ENCODE results near the gene PPP2R2D. TPM values are rescaled to one million over a fixed set of nuclear protein-coding genes. Genes with fewer than 3 reads are reported as not detected.

The PPP2R2D gene
- total RNA-seq, 2 experiments from 2014 or later = 32.6 to 32.9 TPM

DNA sequence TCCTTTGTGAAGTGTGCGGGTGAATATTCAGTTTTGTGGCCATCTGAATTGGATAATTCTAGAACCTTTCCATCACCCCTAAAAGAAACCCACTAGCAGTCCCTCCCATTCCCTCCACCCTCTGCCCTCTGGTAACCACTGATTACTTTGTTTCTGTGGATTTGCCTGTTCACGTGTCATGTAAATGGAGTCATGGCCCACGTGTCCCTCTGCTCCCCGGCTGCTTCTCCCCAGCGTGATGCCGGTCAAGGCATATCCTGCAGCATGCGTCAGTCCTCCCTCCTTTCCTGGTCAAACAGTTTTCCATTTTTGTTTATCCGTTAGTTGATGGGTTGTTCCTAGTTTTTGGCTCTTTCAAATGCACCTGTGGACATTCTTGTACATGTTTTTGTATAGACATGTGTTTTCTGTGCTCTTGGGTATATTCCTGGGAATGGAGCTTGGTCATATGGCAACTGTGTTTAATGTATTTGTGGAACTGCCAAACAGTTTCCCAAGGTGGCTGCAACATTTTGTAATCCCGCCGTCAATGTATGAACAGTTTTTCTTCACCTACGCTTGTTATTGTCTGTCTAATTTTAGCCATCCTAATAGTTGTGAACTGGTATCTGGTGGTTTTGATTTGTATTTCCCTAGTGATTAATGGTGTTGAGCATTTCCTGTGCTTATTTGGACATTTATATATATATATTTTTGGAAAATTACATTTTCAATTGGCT, 22.4 kb downstream of the PPP2R2D start:
- H3K4me1 Mint-ChIP-seq (ENCODE audit: low read depth) = peaks cover 84% of the 10 kb centered on the region
- H3K27ac ChIP-seq (ENCODE audit: low read depth in 1 of 2, low read length in 2 of 2) = no peak overlapping the region
- TF ChIP-seq, protein P1, sequence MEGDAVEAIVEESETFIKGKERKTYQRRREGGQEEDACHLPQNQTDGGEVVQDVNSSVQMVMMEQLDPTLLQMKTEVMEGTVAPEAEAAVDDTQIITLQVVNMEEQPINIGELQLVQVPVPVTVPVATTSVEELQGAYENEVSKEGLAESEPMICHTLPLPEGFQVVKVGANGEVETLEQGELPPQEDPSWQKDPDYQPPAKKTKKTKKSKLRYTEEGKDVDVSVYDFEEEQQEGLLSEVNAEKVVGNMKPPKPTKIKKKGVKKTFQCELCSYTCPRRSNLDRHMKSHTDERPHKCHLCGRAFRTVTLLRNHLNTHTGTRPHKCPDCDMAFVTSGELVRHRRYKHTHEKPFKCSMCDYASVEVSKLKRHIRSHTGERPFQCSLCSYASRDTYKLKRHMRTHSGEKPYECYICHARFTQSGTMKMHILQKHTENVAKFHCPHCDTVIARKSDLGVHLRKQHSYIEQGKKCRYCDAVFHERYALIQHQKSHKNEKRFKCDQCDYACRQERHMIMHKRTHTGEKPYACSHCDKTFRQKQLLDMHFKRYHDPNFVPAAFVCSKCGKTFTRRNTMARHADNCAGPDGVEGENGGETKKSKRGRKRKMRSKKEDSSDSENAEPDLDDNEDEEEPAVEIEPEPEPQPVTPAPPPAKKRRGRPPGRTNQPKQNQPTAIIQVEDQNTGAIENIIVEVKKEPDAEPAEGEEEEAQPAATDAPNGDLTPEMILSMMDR (IDR thresholded peaks at IDR 0.05) = no peak
- peaks cover 41% of the 10 kb centered on the region for H3K4me1 ChIP-seq (ENCODE audit: insufficient read depth, low read length)
- H3K9me3 Mint-ChIP-seq = peaks cover 6% of the 10 kb centered on the region
- no peak overlapping the region for H3K27ac Mint-ChIP-seq
- H3K36me3 ChIP-seq (ENCODE audit: insufficient read depth, low read length) = no peaks in the 10 kb centered on the region
- H3K4me3 Mint-ChIP-seq = no peak overlapping the region
- ATAC-seq (ENCODE audit: poor library complexity) (no peak), DNase-seq (no peak)
- H3K9me3 ChIP-seq (ENCODE audit: control insufficient read depth in 1 of 2, insufficient read depth in 1 of 2, low read length in 2 of 2) = peaks cover 13 to 14% of the 10 kb centered on the region in 2 experiments
- intact Hi-C loops (cut with DNase I, micrococcal nuclease) = no loop called here
- peaks cover 36% of the 10 kb centered on the region for H3K36me3 Mint-ChIP-seq (ENCODE audit: low read depth)
- H3K27me3 ChIP-seq (ENCODE audit: control insufficient read depth in 1 of 2, insufficient read depth in 2 of 2, low read length in 2 of 2) = no peaks in the 10 kb centered on the region
- H3K4me3 ChIP-seq (ENCODE audit: low read length) = no peak overlapping the region
- ChIA-PET CTCF (no interaction called here), POLR2A (interaction anchor here (1.1 kb wide), 1 partner anchor 31 kb away, joined by 3 read pairs; no protein-coding TSS in a partner anchor)
- H3K27me3 Mint-ChIP-seq = no peaks in the 10 kb centered on the region

DNA sequence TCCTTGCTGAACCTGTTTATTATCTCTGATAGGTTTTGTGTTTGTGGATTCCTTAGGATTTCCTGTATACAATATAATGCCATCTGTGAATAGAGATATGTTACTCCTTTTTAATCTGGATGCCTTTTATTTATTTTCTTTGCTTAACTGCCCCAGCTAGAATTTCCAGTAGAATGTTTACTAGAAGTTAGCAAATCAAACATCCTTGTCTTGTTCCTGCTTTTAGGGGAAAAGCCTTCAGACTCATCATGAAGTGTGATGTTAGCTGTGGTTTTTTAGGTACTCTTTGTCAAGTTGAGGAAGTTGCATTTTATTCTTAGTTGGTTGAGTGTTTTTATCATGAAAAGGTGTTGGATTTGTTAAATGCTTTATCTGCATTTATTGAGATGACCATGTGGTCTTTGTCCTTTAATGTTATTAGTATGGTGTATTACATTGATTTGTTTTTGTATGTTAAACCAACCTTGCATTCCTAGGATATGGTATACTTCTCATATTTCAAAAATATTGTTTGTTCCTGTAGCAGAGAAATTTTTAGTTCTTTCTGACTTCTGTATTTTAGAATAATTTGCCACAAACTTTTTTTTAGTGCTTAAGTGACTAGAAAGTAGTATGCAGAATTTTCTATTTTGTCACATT, 24.3 kb downstream of the PPP2R2D start:
- peaks cover 48% of the 10 kb centered on the region for H3K36me3 Mint-ChIP-seq (ENCODE audit: low read depth)
- peaks cover 51% of the 10 kb centered on the region for H3K4me1 ChIP-seq (ENCODE audit: insufficient read depth, low read length)
- ChIA-PET POLR2A (interaction anchor here (1.2 kb wide), 1 partner anchor 48 kb away, joined by 3 read pairs; no protein-coding TSS in a partner anchor), CTCF (no interaction called here)
- peaks cover 91% of the 10 kb centered on the region for H3K4me1 Mint-ChIP-seq (ENCODE audit: low read depth)
- ATAC-seq (ENCODE audit: poor library complexity) = no peak
- no peaks in the 10 kb centered on the region for H3K27me3 Mint-ChIP-seq
- no peak overlapping the region for H3K4me3 Mint-ChIP-seq
- intact Hi-C loops (cut with DNase I, micrococcal nuclease) = no loop called here
- no peak for DNase-seq
- no peaks in the 10 kb centered on the region for H3K36me3 ChIP-seq (ENCODE audit: insufficient read depth, low read length)
- H3K9me3 Mint-ChIP-seq = peaks cover 6% of the 10 kb centered on the region
- H3K4me3 ChIP-seq (ENCODE audit: low read length) = no peak overlapping the region
- no peak overlapping the region for H3K27ac Mint-ChIP-seq
- TF ChIP-seq, protein P1 (IDR thresholded peaks at IDR 0.05) = no peak
- H3K9me3 ChIP-seq (ENCODE audit: control insufficient read depth in 1 of 2, insufficient read depth in 1 of 2, low read length in 2 of 2) = peaks cover 13 to 14% of the 10 kb centered on the region in 2 experiments
- no peak overlapping the region for H3K27ac ChIP-seq (ENCODE audit: low read depth in 1 of 2, low read length in 2 of 2)
- no peaks in the 10 kb centered on the region for H3K27me3 ChIP-seq (ENCODE audit: control insufficient read depth in 1 of 2, insufficient read depth in 2 of 2, low read length in 2 of 2)

DNA sequence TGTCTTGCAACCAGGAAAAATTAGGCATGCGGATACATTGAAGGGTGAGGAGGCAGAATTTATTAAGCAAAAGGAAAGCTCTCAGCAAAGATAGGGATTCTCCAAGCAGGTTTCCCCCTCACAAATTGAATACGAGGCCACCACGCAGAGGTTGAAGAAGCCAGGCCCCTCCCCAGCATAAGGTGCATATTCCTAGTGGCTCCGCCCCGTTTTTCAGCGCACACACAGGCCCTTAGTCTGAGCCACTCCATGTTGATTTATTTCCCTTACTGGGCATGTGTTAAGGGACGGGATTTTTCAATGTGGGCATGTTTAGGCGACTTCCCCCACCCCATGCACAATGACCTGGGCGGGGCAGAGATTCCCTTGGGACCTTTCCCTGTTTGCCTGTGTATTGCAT, 24.9 kb downstream of the PPP2R2D start:
- no peaks in the 10 kb centered on the region for H3K27me3 ChIP-seq (ENCODE audit: control insufficient read depth in 1 of 2, insufficient read depth in 2 of 2, low read length in 2 of 2)
- intact Hi-C loops (cut with DNase I, micrococcal nuclease) = no loop called here
- H3K4me1 ChIP-seq (ENCODE audit: insufficient read depth, low read length) = peaks cover 54% of the 10 kb centered on the region
- H3K4me3 ChIP-seq (ENCODE audit: low read length) = no peak overlapping the region
- POLR2A ChIA-PET = interaction anchor here (1.2 kb wide), 1 partner anchor 47 kb away, joined by 3 read pairs; no protein-coding TSS in a partner anchor
- peaks cover 13 to 14% of the 10 kb centered on the region in 2 experiments for H3K9me3 ChIP-seq (ENCODE audit: control insufficient read depth in 1 of 2, insufficient read depth in 1 of 2, low read length in 2 of 2)
- Mint-ChIP-seq H3K27ac (no peak overlapping the region), H3K27me3 (no peaks in the 10 kb centered on the region), H3K36me3 (ENCODE audit: low read depth) (peaks cover 53% of the 10 kb centered on the region), H3K4me1 (ENCODE audit: low read depth) (peaks cover 91% of the 10 kb centered on the region), H3K4me3 (no peak overlapping the region), H3K9me3 (peaks cover 6% of the 10 kb centered on the region)
- TF ChIP-seq, protein P1 (IDR thresholded peaks at IDR 0.05) = no peak
- H3K36me3 ChIP-seq (ENCODE audit: insufficient read depth, low read length) = no peaks in the 10 kb centered on the region
- no peak overlapping the region for H3K27ac ChIP-seq (ENCODE audit: low read depth in 1 of 2, low read length in 2 of 2)
- ATAC-seq (ENCODE audit: poor library complexity) (no peak), DNase-seq (no peak)
- CTCF ChIA-PET = interaction anchor here (0.8 kb wide), 1 partner anchor 18 kb away, joined by 3 read pairs; no protein-coding TSS in a partner anchor

Measured in CD4-positive, alpha-beta T cell (primary cell).